HepG2 (cell line): Measurements from ENCODE around the gene MS4A15. TPM values are rescaled to one million over a fixed set of nuclear protein-coding genes. Genes with fewer than 3 reads are reported as not detected.

Experiments used
- ATAC-seq: fragments of 200-7000 bp; cut with Tn5 transposase; 3 replicates; pipeline ENCODE4 v1.9.1; 2020; ENCODE audit warnings: mild to moderate bottlenecking, moderate library complexity
- BruUV-seq: library from RNA; stranded (reverse); fragments of 400-500 nt; replicated peaks from 2 replicates; lab custom pipeline; 2021; lab: Mats Ljungman, UMichigan
- CTCF ChIA-PET: fragments of 300-600 bp; formaldehyde crosslinking; extraction: SDS; loops from one replicate; lab custom pipeline; 2021; ENCODE audit warnings: low total read pairs, inconsistent platforms, low intra/inter-chr PET ratio; lab: Yijun Ruan, JAX
- POLR2A ChIA-PET: fragments of 350-600 bp; sonication (Branson Sonifier 250); formaldehyde crosslinking; loops from one replicate; lab custom pipeline; 2020; ENCODE audit warnings: antibody characterized with exemption, inconsistent platforms; lab: Yijun Ruan, JAX
- DNase-seq: peaks from one replicate; pipeline ENCODE4 v3.0.0-alpha.2; 2015; ENCODE audit warnings: low spot score
- FAIRE-seq: peaks from 3 replicates; lab custom pipeline; 2011; peaks lifted over from hg19 to GRCh38; lab: Jason Lieb, UNC
- H2AFZ ChIP-seq: one replicate; pipeline ENCODE4 v1.6.1; 2011; ENCODE audit warnings: low read length, inconsistent platforms
- H3K27ac ChIP-seq: fragments of 300-600 bp; 3 replicates; pipeline ENCODE4 v1.8.0; 2011; ENCODE audit warnings: mixed run types, mild to moderate bottlenecking, mixed read lengths, low read length, inconsistent platforms; ENCODE audit not compliant: insufficient read depth; ENCODE audit errors: extremely low read length
- H3K27me3 ChIP-seq, 2 experiments: fragments of 200-600 bp in 1 of 2; 2 replicates in 1 of 2; 3 replicates in 1 of 2; pipeline versions ENCODE4 v1.6.0 to v1.8.0; 2011; ENCODE audit warnings: low read length in 2 of 2, mild to moderate bottlenecking in 2 of 2, moderate library complexity in 2 of 2, inconsistent platforms in 1 of 2; ENCODE audit not compliant: insufficient read depth in 2 of 2, control insufficient read depth in 1 of 2
- H3K36me3 ChIP-seq, 2 experiments: fragments of 200-600 bp in 1 of 2; replicated peaks in 1 of 2; 2 replicates in 1 of 2; 3 replicates in 1 of 2; pipeline versions ENCODE4 v1.5.1 to v1.8.0; 2011; ENCODE audit warnings: low read length in 2 of 2, inconsistent platforms in 1 of 2; ENCODE audit not compliant: insufficient read depth in 2 of 2, control insufficient read depth in 1 of 2
- H3K4me1 ChIP-seq: 2 replicates; pipeline ENCODE4 v1.5.1; 2012; ENCODE audit warnings: low read length, inconsistent platforms; ENCODE audit not compliant: insufficient read depth
- H3K4me2 ChIP-seq: 2 replicates; pipeline ENCODE4 v1.6.0; 2011; ENCODE audit warnings: low read depth, low read length, inconsistent platforms
- H3K4me3 ChIP-seq, 3 experiments: fragments of 200-600 bp in 1 of 3; sonication (generic), shearing (Covaris generic) in 1 of 3; replicated peaks in 1 of 3; 2 replicates each; pipeline ENCODE4 v1.5.1; 2011 to 2016; ENCODE audit warnings: low read length in 3 of 3, inconsistent platforms in 2 of 3, low read depth in 2 of 3, mild to moderate bottlenecking in 2 of 3, control low read depth in 1 of 3, mixed read lengths in 1 of 3; ENCODE audit not compliant: insufficient read depth in 1 of 3
- H3K79me2 ChIP-seq: one replicate; pipeline ENCODE4 v1.6.1; 2011; ENCODE audit warnings: low read length, inconsistent platforms; ENCODE audit not compliant: insufficient read depth
- H3K9ac ChIP-seq: 2 replicates; pipeline ENCODE4 v1.6.0; 2011; ENCODE audit warnings: mild to moderate bottlenecking, low read depth, low read length, inconsistent platforms; ENCODE audit not compliant: insufficient read depth
- H3K9me3 ChIP-seq: 2 replicates; pipeline ENCODE4 v1.5.1; 2012; ENCODE audit warnings: mild to moderate bottlenecking, low read length
- H4K20me1 ChIP-seq: 2 replicates; pipeline ENCODE4 v1.6.0; 2011; ENCODE audit warnings: inconsistent platforms, mild to moderate bottlenecking, low read length, moderate library complexity; ENCODE audit not compliant: insufficient read depth
- ARID2 ChIP-seq: sonication (generic); formaldehyde crosslinking; IDR thresholded peaks from 2 replicates; pipeline ENCODE4 v1.8.1; 2022; ENCODE audit warnings: mild to moderate bottlenecking, missing genetic modification reagents, borderline replicate concordance
- DR1 ChIP-seq: sonication (generic); formaldehyde crosslinking; IDR thresholded peaks from 2 replicates; pipeline ENCODE4 v1.8.0; 2021; ENCODE audit warnings: mild to moderate bottlenecking, missing genetic modification reagents, inconsistent platforms
- HNRNPK ChIP-seq: fragments of 200-400 bp; formaldehyde crosslinking; IDR thresholded peaks from 2 replicates; pipeline ENCODE4 v1.6.1; 2018; ENCODE audit warnings: low read length, low read depth, moderate library complexity, mild to moderate bottlenecking; ENCODE audit not compliant: poor library complexity, severe bottlenecking
- ZBTB7A ChIP-seq: sonication (generic); formaldehyde crosslinking; IDR thresholded peaks from 2 replicates; pipeline ENCODE4 v1.8.0; 2022; ENCODE audit warnings: mild to moderate bottlenecking, missing genetic modification reagents
- ZFP37 ChIP-seq: sonication (generic); formaldehyde crosslinking; IDR thresholded peaks from 2 replicates; pipeline ENCODE4 v1.4.0; 2020; ENCODE audit warnings: missing genetic modification reagents, borderline replicate concordance
- ZFP90 ChIP-seq: sonication (generic); formaldehyde crosslinking; IDR thresholded peaks from 2 replicates; pipeline ENCODE4 v1.8.0; 2022; ENCODE audit warnings: missing genetic modification reagents, mild to moderate bottlenecking, inconsistent platforms, borderline replicate concordance
- ZHX1 ChIP-seq: sonication (generic); formaldehyde crosslinking; IDR thresholded peaks from 2 replicates; pipeline ENCODE4 v1.8.1; 2022; ENCODE audit warnings: low read depth, mild to moderate bottlenecking, missing genetic modification reagents
- WGBS: methylation state at CpG from one replicate; pipeline ENCODE4 v1.1.6; 2017; ENCODE audit warnings: low lambda C conversion rate; 5-methylcytosine and 5-hydroxymethylcytosine counted together
- in situ Hi-C: cut with HindIII; loops from 2 replicates; pipeline ENCODE4 v1.10.0; 2017; ENCODE audit warnings: low pct_unique_long_range_greater_than_20kb; ENCODE audit not compliant: extremely low pct_ligation_motif_present
- intact Hi-C: fragments of 100-400 bp; cut with micrococcal nuclease; formaldehyde crosslinking; loops from one replicate; pipeline ENCODE4 v1.10.0; 2022; ENCODE audit not compliant: unreplicated experiment
- polyA plus RNA-seq, 8 experiments: library from polyadenylated mRNA; depleted of rRNA in 3 of 8; stranded (reverse) in 7 of 8; unstranded in 1 of 8; fragments of >200 nt; fragmentation: Illumina TruSeq in 4 of 8; extraction: Trizol in 4 of 8; gene quantifications; 2 replicates each; pipeline versions ENCODE4 v1.2.1 to v1.2.3, GENCODE V29; 2011 to 2016; ENCODE audit warnings: low read depth in 4 of 8, missing spikeins in 1 of 8, mixed read lengths in 1 of 8; ENCODE audit not compliant: insufficient read depth in 1 of 8
- total RNA-seq, 5 experiments: library from RNA; depleted of rRNA; stranded (reverse); fragments of >200 nt; fragmentation: Illumina TruSeq; extraction: Trizol; gene quantifications; 2 replicates each; pipeline ENCODE4 v1.2.3, GENCODE V29; 2016; ENCODE audit warnings: low read depth in 1 of 5

The MS4A15 gene
- total and polyA plus RNA-seq, 2 of the 13 experiments (the other 11 are each of a cell fraction or from before 2014, with no cell fraction given), result not detected

GRCh38 chr11:60814112-60814511 is 57.4 kb downstream of the MS4A15 start (continued):
- TF ChIP-seq ZHX1 (CRISPR knock-in tag) (no peak), HNRNPK (no peak)

- Histone ChIP-seq H3K4me1 (peaks cover 7% of the 10 kb centered on the region), H3K4me3 (no peak overlapping the region), H3K27ac (no peak overlapping the region), H3K9ac (no peak overlapping the region), H3K4me2 (no peak overlapping the region), H3K27me3 (peaks cover 3 to 19% of the 10 kb centered on the region in 2 experiments; a peak in 3 of 5 replicates), H4K20me1 (no peaks in the 10 kb centered on the region), H3K79me2 (no peaks in the 10 kb centered on the region), H3K36me3 (no peaks in the 10 kb centered on the region), H2AFZ (no peak overlapping the region), H3K9me3 (peaks cover 11% of the 10 kb centered on the region)
- 6% methylated on average over 2 of the region's 2 CpGs for WGBS
- no peak for TF ChIP-seq DR1 (CRISPR knock-in tag)
- peak; percentile 99 for TF ChIP-seq ZFP90 (CRISPR knock-in tag)
- no peak for TF ChIP-seq ZBTB7A (CRISPR knock-in tag)
- no peak for TF ChIP-seq ZFP37 (CRISPR knock-in tag)
- no peak for TF ChIP-seq ARID2 (CRISPR knock-in tag)
- FAIRE-seq, result no peak
- no peak for DNase-seq
- in situ Hi-C loops, result no loop called here
- BruUV-seq, result no TSS peak
- ChIA-PET POLR2A (no interaction called here), CTCF (no interaction called here)
- no peak for ATAC-seq
- intact Hi-C loops, result no loop called here
These were observed 60.0 kb downstream of the MS4A15 start for GRCh38 chr11:60816590-60817157.
